Measurements from ENCODE around the gene ABCA9. TPM values are rescaled to one million over a fixed set of nuclear protein-coding genes. Genes with fewer than 3 reads are reported as not detected.
A peak's percentile ranks its signal among the peaks of the same experiment; 100 is the strongest.
"Not testable (repeated sequence)": the region's sequence is repeated elsewhere in the genome, so short reads cannot be mapped to it uniquely, and the experiment has no call there.

The ABCA9 gene
- total and polyA plus RNA-seq, 9 of the 15 experiments (the other 6 are each of a cell fraction or from before 2014, with no cell fraction given): 0.04 TPM; not detected in 8

DNA sequence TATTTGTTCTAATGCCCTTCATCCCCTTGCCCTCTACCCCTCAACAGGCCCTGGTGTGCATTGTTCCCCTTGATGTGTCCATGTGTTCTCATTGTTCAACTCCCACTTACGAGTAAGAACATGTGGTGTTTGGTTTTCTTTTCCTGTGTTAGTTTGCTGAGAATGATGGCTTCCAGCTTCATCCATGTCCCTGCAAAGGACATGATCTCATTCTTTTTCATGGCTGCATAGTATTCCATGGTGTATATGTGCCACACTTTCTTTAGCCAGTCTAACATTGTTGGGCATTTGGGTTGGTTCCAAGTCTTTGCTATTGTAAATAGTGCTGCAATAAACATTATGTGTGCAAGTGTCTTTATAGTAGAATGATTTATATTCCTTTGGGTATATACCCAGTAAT lies 112.9 kb downstream of the ABCA9 start:
- BruUV-seq (replicated peaks); in situ Hi-C loops (cut with MboI): not testable (repeated sequence)
- peak; percentile 95 for TF ChIP-seq ZNF146 (CRISPR knock-in tag; IDR thresholded peaks at IDR 0.05; ENCODE audit: unreplicated experiment)
- TF ChIP-seq BCOR (IDR thresholded peaks at IDR 0.05): peak; percentile 59
- TF ChIP-seq RBM25 (IDR thresholded peaks at IDR 0.05; ENCODE audit: low read depth, low read length, severe bottlenecking): peak; percentile 24
- 0 out of 2 replicates have a peak, but pooled peaks have one; percentile 49 for TF ChIP-seq SMARCA5 (IDR thresholded peaks at IDR 0.05)

DNA sequence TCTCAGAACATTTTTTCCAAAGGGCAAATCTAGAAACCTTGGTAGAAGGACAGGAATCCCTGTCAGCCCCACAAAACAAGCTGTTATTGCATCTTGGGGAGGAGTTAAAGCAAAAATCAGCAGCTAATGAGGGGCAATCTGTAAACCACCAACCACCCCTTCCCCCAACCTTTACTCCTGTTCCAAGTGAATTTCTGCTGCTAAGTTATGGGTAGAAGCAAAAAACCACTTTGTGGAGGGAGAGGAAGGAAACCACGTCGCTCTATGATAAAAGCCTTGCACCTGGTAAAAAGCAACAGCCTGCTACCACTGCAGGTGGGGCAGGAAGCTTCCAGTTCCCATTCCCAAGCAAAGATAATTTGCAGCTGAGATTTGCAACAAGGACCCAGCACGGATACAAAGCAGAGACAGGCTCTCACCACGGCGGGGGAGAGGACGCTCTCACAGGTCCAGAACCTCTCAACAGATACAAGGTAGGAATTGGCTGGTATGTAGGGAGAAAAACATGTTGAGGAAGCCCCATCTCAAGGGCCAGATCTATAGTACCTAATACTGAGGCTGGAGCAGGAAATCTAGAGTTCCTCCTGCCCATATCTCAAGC lies 116.2 kb downstream of the ABCA9 start:
- Histone ChIP-seq H3K79me2 (ENCODE audit: control insufficient read depth, insufficient read depth, low read length) (no peaks in the 10 kb centered on the region), H3K27me3 (ENCODE audit: control insufficient read depth in 2 of 2, insufficient read depth in 2 of 2, low read length in 2 of 2) (no peaks in the 10 kb centered on the region), H3K4me3 (no peak overlapping the region), H3K36me3 (ENCODE audit: control insufficient read depth, insufficient read depth, low read length) (no peaks in the 10 kb centered on the region), H3K27ac (ENCODE audit: extremely low read depth, low read depth, low read length) (no peak overlapping the region), H3K4me2 (ENCODE audit: insufficient read depth, low read length) (no peak overlapping the region), H3K9me1 (ENCODE audit: control insufficient read depth, insufficient read depth, low read length) (no peaks in the 10 kb centered on the region), H2AFZ (ENCODE audit: low read depth, low read length) (no peak overlapping the region), H3K4me1 (replicated peaks in 1 of 2; ENCODE audit: control insufficient read depth in 2 of 2, insufficient read depth in 2 of 2, low read length in 2 of 2) (no peaks in the 10 kb centered on the region), H3K9me3 (replicated peaks; ENCODE audit: control insufficient read depth, insufficient read depth, low read depth, low read length) (no peaks in the 10 kb centered on the region), H3K9ac (ENCODE audit: insufficient read depth in 1 of 2, low read depth in 2 of 2, low read length in 2 of 2) (no peak overlapping the region), H4K20me1 (replicated peaks; ENCODE audit: control insufficient read depth, insufficient read depth, low read length) (no peaks in the 10 kb centered on the region)
- DNase-seq (ENCODE audit: extremely low read depth in 1 of 4, low spot score in 3 of 4) (no peak), ATAC-seq (no peak), FAIRE-seq (no peak)
- ChIA-PET POLR2A (no interaction called here), CTCF (ENCODE audit: low intra/inter-chr PET ratio) (no interaction called here)
- in situ Hi-C loops (cut with MboI) (no loop called here), intact Hi-C loops (cut with micrococcal nuclease) (no loop called here)
- TF ChIP-seq ZNF699 (CRISPR knock-in tag; IDR thresholded peaks at IDR 0.05; ENCODE audit: insufficient replicate concordance) (no peak), STAT5B (CRISPR knock-in tag; IDR thresholded peaks at IDR 0.05) (no peak), CHD1 (IDR thresholded peaks at IDR 0.05; ENCODE audit: low read length) (no peak), CCNT2 (IDR thresholded peaks at IDR 0.05; ENCODE audit: borderline replicate concordance, extremely low read depth, insufficient read length, low read depth, low read length) (no peak), HDAC2 (IDR thresholded peaks at IDR 0.05) (no peak), PCBP1 (IDR thresholded peaks at IDR 0.05; ENCODE audit: low read depth, low read length, poor library complexity, severe bottlenecking) (no peak), ZNF146 (CRISPR knock-in tag; IDR thresholded peaks at IDR 0.05; ENCODE audit: unreplicated experiment) (no peak), NRF1 (conservative IDR thresholded peaks at IDR 0.05 in 1 of 2, IDR thresholded peaks at IDR 0.05 in 1 of 2) (no peak)
- WGBS (ENCODE audit: insufficient coverage, low coverage, missing lambda C conversion rate): 68% methylated on average over 6 of the region's 6 CpGs
- no TSS peak for BruUV-seq (replicated peaks)

More for the DNA sequence above, 112.9 kb downstream of the ABCA9 start:
- H3K4me2 ChIP-seq (ENCODE audit: insufficient read depth, low read length); H2AFZ ChIP-seq (ENCODE audit: low read depth, low read length); FAIRE-seq; H3K27me3 ChIP-seq (ENCODE audit: control insufficient read depth in 2 of 2, insufficient read depth in 2 of 2, low read length in 2 of 2); POLR2A ChIA-PET; DNase-seq (ENCODE audit: extremely low read depth in 1 of 4, low spot score in 3 of 4); CTCF ChIA-PET (ENCODE audit: low intra/inter-chr PET ratio); H3K79me2 ChIP-seq (ENCODE audit: control insufficient read depth, insufficient read depth, low read length); H3K36me3 ChIP-seq (ENCODE audit: control insufficient read depth, insufficient read depth, low read length); H3K4me3 ChIP-seq; H3K9ac ChIP-seq (ENCODE audit: insufficient read depth in 1 of 2, low read depth in 2 of 2, low read length in 2 of 2); H3K4me1 ChIP-seq (replicated peaks in 1 of 2; ENCODE audit: control insufficient read depth in 2 of 2, insufficient read depth in 2 of 2, low read length in 2 of 2); H3K9me1 ChIP-seq (ENCODE audit: control insufficient read depth, insufficient read depth, low read length); H3K27ac ChIP-seq (ENCODE audit: extremely low read depth, low read depth, low read length); H3K9me3 ChIP-seq (replicated peaks; ENCODE audit: control insufficient read depth, insufficient read depth, low read depth, low read length); ATAC-seq; H4K20me1 ChIP-seq (replicated peaks; ENCODE audit: control insufficient read depth, insufficient read depth, low read length); intact Hi-C loops (cut with micrococcal nuclease): not testable (repeated sequence)
- WGBS (ENCODE audit: insufficient coverage, low coverage, missing lambda C conversion rate): 58% methylated on average over 1 of the region's 1 CpG
